MM.1S (cell line): ENCODE measurements around the gene PCBP4.

ENCODE experiments used
- DNase-seq: peaks from one replicate; pipeline ENCODE4 v3.0.0-alpha.2; 2015
- H2AFZ ChIP-seq: fragments of 300-600 bp; sonication (generic); 2 replicates; pipeline ENCODE4 v1.6.0; 2016; ENCODE audit warnings: antibody characterized with exemption, low read length
- H3F3A ChIP-seq: fragments of 300-600 bp; sonication (generic); 2 replicates; pipeline ENCODE4 v1.6.1; 2016; ENCODE audit warnings: mild to moderate bottlenecking, antibody characterized with exemption, low read length, moderate library complexity, mixed read lengths; ENCODE audit not compliant: insufficient read depth
- H3K27ac ChIP-seq: fragments of 300-600 bp; sonication (generic); 2 replicates; pipeline ENCODE4 v1.5.1; 2016; ENCODE audit warnings: mild to moderate bottlenecking, low read length
- H3K27me3 ChIP-seq: fragments of 300-600 bp; sonication (generic); replicated peaks from 2 replicates; pipeline ENCODE4 v1.6.0; 2016; ENCODE audit warnings: low read length; ENCODE audit not compliant: insufficient read depth
- H3K36me3 ChIP-seq: fragments of 300-600 bp; sonication (generic); replicated peaks from 2 replicates; pipeline ENCODE4 v1.6.1; 2016; ENCODE audit warnings: mild to moderate bottlenecking, low read length, mixed read lengths; ENCODE audit not compliant: insufficient read depth
- H3K4me1 ChIP-seq: fragments of 300-600 bp; sonication (generic); 2 replicates; pipeline ENCODE4 v1.6.1; 2016; ENCODE audit warnings: low read length, mixed read lengths
- H3K4me2 ChIP-seq: fragments of 300-600 bp; sonication (generic); 2 replicates; pipeline ENCODE4 v1.6.0; 2016; ENCODE audit warnings: low read depth, low read length
- H3K4me3 ChIP-seq: fragments of 300-600 bp; sonication (generic); 2 replicates; pipeline ENCODE4 v1.5.1; 2016; ENCODE audit warnings: low read length, mixed read lengths
- H3K79me2 ChIP-seq: fragments of 300-600 bp; sonication (generic); 2 replicates; pipeline ENCODE4 v1.6.1; 2016; ENCODE audit warnings: mixed run types, low read length, mixed read lengths
- H3K9ac ChIP-seq: fragments of 300-600 bp; sonication (generic); 2 replicates; pipeline ENCODE4 v1.6.1; 2016; ENCODE audit warnings: low read length, mixed read lengths
- H3K9me2 ChIP-seq: fragments of 300-600 bp; sonication (generic); replicated peaks from 2 replicates; pipeline ENCODE4 v1.6.1; 2016; ENCODE audit warnings: mild to moderate bottlenecking, low read length, mixed read lengths; ENCODE audit not compliant: insufficient read depth
- H3K9me3 ChIP-seq: fragments of 300-600 bp; sonication (generic); replicated peaks from 2 replicates; pipeline ENCODE4 v1.6.1; 2016; ENCODE audit warnings: mild to moderate bottlenecking, low read length, mixed read lengths; ENCODE audit not compliant: insufficient read depth
- H4K20me1 ChIP-seq: fragments of 300-600 bp; sonication (generic); 2 replicates; pipeline ENCODE4 v1.6.1; 2016; ENCODE audit warnings: mild to moderate bottlenecking, low read length, moderate library complexity, mixed read lengths; ENCODE audit not compliant: insufficient read depth
- EZH2 ChIP-seq: fragments of 300-600 bp; sonication (generic); optimal IDR thresholded peaks from 2 replicates; pipeline ENCODE3; 2017; ENCODE audit warnings: low read depth, mild to moderate bottlenecking, antibody characterized with exemption, low read length, mixed read lengths
- EZH2phosphoT487 ChIP-seq: fragments of 300-600 bp; sonication (generic); IDR thresholded peaks from 2 replicates; pipeline ENCODE4 v1.6.1; 2018; ENCODE audit warnings: antibody characterized with exemption, low read length
- TF ChIP-seq, protein P1 (sequence below): fragments of 300-600 bp; sonication (generic); IDR thresholded peaks from 2 replicates; pipeline ENCODE4 v1.5.1; 2016; ENCODE audit warnings: antibody characterized with exemption, low read length, mixed read lengths

The PCBP4 gene

GRCh38 chr3:51960386-51960785, 6.9 kb downstream of the PCBP4 start:
- Histone ChIP-seq H3K4me3 (no peak overlapping the region), H3K27me3 (0 out of 2 replicates have a peak, but pooled peaks cover under 1% of the 10 kb centered on the region), H3K36me3 (no peaks in the 10 kb centered on the region), H3K9ac (no peak overlapping the region), H4K20me1 (no peaks in the 10 kb centered on the region), H3K79me2 (no peaks in the 10 kb centered on the region), H3K9me2 (no peaks in the 10 kb centered on the region), H3K4me1 (no peaks in the 10 kb centered on the region), H3K4me2 (no peak overlapping the region), H3K9me3 (no peaks in the 10 kb centered on the region), H2AFZ (no peak overlapping the region), H3F3A (no peaks in the 10 kb centered on the region), H3K27ac (no peak overlapping the region)
- no peak for TF ChIP-seq EZH2phosphoT487
- TF ChIP-seq, protein P1, sequence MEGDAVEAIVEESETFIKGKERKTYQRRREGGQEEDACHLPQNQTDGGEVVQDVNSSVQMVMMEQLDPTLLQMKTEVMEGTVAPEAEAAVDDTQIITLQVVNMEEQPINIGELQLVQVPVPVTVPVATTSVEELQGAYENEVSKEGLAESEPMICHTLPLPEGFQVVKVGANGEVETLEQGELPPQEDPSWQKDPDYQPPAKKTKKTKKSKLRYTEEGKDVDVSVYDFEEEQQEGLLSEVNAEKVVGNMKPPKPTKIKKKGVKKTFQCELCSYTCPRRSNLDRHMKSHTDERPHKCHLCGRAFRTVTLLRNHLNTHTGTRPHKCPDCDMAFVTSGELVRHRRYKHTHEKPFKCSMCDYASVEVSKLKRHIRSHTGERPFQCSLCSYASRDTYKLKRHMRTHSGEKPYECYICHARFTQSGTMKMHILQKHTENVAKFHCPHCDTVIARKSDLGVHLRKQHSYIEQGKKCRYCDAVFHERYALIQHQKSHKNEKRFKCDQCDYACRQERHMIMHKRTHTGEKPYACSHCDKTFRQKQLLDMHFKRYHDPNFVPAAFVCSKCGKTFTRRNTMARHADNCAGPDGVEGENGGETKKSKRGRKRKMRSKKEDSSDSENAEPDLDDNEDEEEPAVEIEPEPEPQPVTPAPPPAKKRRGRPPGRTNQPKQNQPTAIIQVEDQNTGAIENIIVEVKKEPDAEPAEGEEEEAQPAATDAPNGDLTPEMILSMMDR, result no peak
- TF ChIP-seq EZH2, result no peak
- no peak for DNase-seq

DNA sequence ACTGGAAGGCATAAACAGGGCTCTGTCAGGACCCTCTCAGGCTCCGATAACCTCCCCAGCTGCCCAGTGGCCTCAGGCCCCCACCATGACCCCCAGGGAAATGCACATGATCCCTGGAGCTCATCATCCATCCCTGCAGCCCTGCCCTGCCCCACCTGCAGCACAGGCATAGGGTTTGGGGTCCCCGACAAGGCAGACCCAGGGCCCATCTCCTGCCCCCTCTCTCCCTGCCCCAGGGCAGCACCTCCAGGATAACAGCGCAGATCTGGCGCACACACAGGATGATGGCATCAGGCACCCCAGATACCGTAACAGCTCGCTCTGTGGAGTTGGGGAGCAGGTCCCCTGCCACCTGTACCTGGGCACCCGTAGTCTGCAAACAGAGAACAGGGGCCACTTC, 7.6 kb downstream of the PCBP4 start:
- Histone ChIP-seq H4K20me1 (no peaks in the 10 kb centered on the region), H3F3A (no peaks in the 10 kb centered on the region), H3K4me1 (no peaks in the 10 kb centered on the region), H3K9me2 (no peaks in the 10 kb centered on the region), H3K36me3 (no peaks in the 10 kb centered on the region), H3K4me2 (no peak overlapping the region), H3K9me3 (no peaks in the 10 kb centered on the region), H2AFZ (no peak overlapping the region), H3K4me3 (no peak overlapping the region), H3K27me3 (peaks cover 7% of the 10 kb centered on the region; the same call in 1 of the 2 replicates), H3K9ac (no peak overlapping the region), H3K79me2 (no peaks in the 10 kb centered on the region), H3K27ac (no peak overlapping the region)
- TF ChIP-seq EZH2, result no peak
- TF ChIP-seq, protein P1, result no peak
- no peak for DNase-seq

DNA sequence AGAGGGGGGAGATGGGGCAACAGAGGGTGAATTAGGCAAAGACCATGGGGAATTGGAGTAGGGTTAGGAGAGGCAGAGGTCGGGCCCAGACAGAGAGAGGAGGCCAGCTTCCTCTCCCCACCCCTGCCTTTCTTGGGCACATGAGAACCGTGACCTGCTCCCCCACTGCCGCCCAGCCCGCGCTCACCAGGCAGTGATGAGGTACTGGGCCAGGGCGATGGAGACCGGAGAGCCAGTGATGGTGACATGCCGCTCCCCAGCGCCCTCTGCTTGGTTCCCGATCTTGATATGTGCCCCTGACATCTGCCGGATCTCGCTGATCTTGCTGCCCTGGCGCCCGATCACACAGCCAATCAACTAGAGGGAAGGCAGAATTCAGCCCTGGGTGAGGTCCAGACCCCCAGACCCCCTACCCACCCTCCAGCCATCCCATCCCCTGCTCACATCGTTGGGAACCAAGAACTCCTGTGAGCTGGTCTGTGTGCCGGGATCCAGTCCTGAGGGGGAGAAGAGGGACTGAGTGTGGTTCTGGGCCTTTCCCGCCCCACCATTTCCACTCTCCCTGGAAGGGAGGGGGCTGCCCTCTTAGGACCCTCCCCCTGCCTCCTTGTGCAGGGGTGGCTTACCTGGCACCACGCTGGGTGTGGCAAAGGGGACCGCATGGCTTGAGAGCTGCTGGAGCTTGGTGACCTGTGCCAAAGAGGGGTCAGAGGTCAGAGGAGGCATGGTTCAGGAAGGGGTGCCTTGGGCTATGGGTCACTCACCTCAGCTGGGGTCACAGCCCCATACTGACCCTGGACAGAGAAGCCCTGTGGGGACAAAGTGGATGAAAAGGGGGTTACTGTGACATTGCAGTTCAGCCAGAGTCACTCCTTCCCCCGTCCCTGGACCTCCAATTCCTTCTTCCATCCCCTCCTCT, 8.4 kb downstream of the PCBP4 start:
- Histone ChIP-seq H3K9me2 (no peaks in the 10 kb centered on the region), H2AFZ (no peak overlapping the region), H3K27ac (no peak overlapping the region), H3K27me3 (peaks cover 10% of the 10 kb centered on the region; the same call in 1 of the 2 replicates), H3K4me2 (no peak overlapping the region), H3F3A (no peaks in the 10 kb centered on the region), H3K4me3 (no peak overlapping the region), H3K9ac (no peak overlapping the region), H3K79me2 (no peaks in the 10 kb centered on the region), H4K20me1 (no peaks in the 10 kb centered on the region), H3K36me3 (no peaks in the 10 kb centered on the region), H3K9me3 (no peaks in the 10 kb centered on the region), H3K4me1 (no peaks in the 10 kb centered on the region)
- TF ChIP-seq, protein P1, result no peak
- TF ChIP-seq EZH2, result no peak
- TF ChIP-seq EZH2phosphoT487, result no peak
- DNase-seq, result no peak
